A673 (cell line): ENCODE measurements around the gene HADHA. TPM values are rescaled to one million over a fixed set of nuclear protein-coding genes. Genes with fewer than 3 reads are reported as not detected.

Source experiments
- BruUV-seq: library from RNA; stranded (reverse); fragments of 400-500 nt; replicated peaks from 2 replicates; lab custom pipeline; 2021; lab: Mats Ljungman, UMichigan
- CTCF ChIA-PET: fragments of 300-600 bp; sonication (Branson Sonifier 250); formaldehyde crosslinking; loops from one replicate; lab custom pipeline; 2022; ENCODE audit warnings: antibody characterized with exemption; lab: Charles Lee
- POLR2A ChIA-PET: fragments of 300-600 bp; sonication (Branson Sonifier 250); formaldehyde crosslinking; loops from one replicate; lab custom pipeline; 2022; ENCODE audit warnings: antibody characterized with exemption; ENCODE audit not compliant: low non-redundant PET; lab: Charles Lee
- DNase-seq: peaks from one replicate; pipeline ENCODE4 v3.0.0-alpha.2; 2015; ENCODE audit warnings: low spot score
- H3K27ac ChIP-seq: fragments of 200-600 bp; sonication (generic); 2 replicates; pipeline ENCODE4 v1.5.1; 2016; ENCODE audit warnings: mixed run types, low read depth, mild to moderate bottlenecking, mixed read lengths, antibody characterized with exemption, low read length; ENCODE audit not compliant: poor library complexity, severe bottlenecking
- H3K27me3 ChIP-seq: fragments of 200-600 bp; sonication (generic); replicated peaks from 2 replicates; pipeline ENCODE4 v1.6.1; 2017; ENCODE audit warnings: mixed run types, low read depth, mild to moderate bottlenecking, mixed read lengths, antibody characterized with exemption, low read length; ENCODE audit not compliant: insufficient read depth, poor library complexity
- H3K36me3 ChIP-seq: fragments of 200-600 bp; sonication (generic); 2 replicates; pipeline ENCODE4 v1.6.1; 2016; ENCODE audit warnings: mixed run types, mild to moderate bottlenecking, mixed read lengths, antibody characterized with exemption, low read length; ENCODE audit not compliant: insufficient read depth, poor library complexity, severe bottlenecking
- H3K4me1 ChIP-seq: fragments of 200-600 bp; sonication (generic); 2 replicates; pipeline ENCODE4 v1.6.1; 2017; ENCODE audit warnings: mixed run types, mild to moderate bottlenecking, mixed read lengths, antibody characterized with exemption, low read length; ENCODE audit not compliant: insufficient read depth, poor library complexity, severe bottlenecking
- H3K4me3 ChIP-seq: fragments of 200-600 bp; sonication (generic); 2 replicates; pipeline ENCODE4 v1.5.1; 2016; ENCODE audit warnings: low read depth, mixed run types, mild to moderate bottlenecking, mixed read lengths, low read length; ENCODE audit not compliant: poor library complexity, severe bottlenecking
- H3K9me3 ChIP-seq: fragments of 200-600 bp; sonication (generic); 2 replicates; pipeline ENCODE4 v1.6.1; 2016; ENCODE audit warnings: mixed run types, low read depth, mild to moderate bottlenecking, mixed read lengths, antibody characterized with exemption, low read length; ENCODE audit not compliant: poor library complexity, severe bottlenecking
- CTCF ChIP-seq: fragments of 300-800, 200-600 bp; sonication (generic); conservative IDR thresholded peaks from 2 replicates; pipeline ENCODE4 v1.5.1; 2017; ENCODE audit warnings: low read depth, mild to moderate bottlenecking, antibody characterized with exemption, low read length, moderate library complexity, mixed read lengths
- EZH2 ChIP-seq: fragments of 200-600 bp; sonication (generic); IDR thresholded peaks from 2 replicates; pipeline ENCODE4 v1.6.1; 2017; ENCODE audit warnings: borderline replicate concordance, low read depth, mild to moderate bottlenecking, mixed read lengths, antibody characterized with exemption, low read length; ENCODE audit not compliant: poor library complexity, severe bottlenecking
- intact Hi-C: fragments of 100-400 bp; cut with micrococcal nuclease; formaldehyde crosslinking; loops from one replicate; pipeline ENCODE4 v1.10.0; 2022; ENCODE audit not compliant: unreplicated experiment
- total RNA-seq: library from RNA; stranded (reverse); gene quantifications from 2 replicates; pipeline ENCODE4 v1.2.3, GENCODE V29; 2021

The HADHA gene
- total RNA-seq, 1 experiment from 2014 or later: 136 TPM

- Histone ChIP-seq H3K27me3 (no peaks in the 10 kb centered on the region), H3K36me3 (peaks cover 70% of the 10 kb centered on the region), H3K9me3 (no peaks in the 10 kb centered on the region), H3K4me3 (no peak overlapping the region), H3K4me1 (no peaks in the 10 kb centered on the region), H3K27ac (no peak overlapping the region)
- BruUV-seq: no TSS peak
- no peak for TF ChIP-seq EZH2
- no peak for TF ChIP-seq CTCF
- intact Hi-C loops: no loop called here
- ChIA-PET POLR2A (no interaction called here), CTCF (no interaction called here)
- no peak for DNase-seq
Observed at GRCh38 chr2:26195040-26195984, 49.1 kb downstream of the HADHA start.

- ChIA-PET POLR2A (no interaction called here), CTCF (no interaction called here)
- intact Hi-C loops: no loop called here
- DNase-seq: no peak
- H3K27ac ChIP-seq: no peak overlapping the region
- H3K36me3 ChIP-seq: peaks cover 58% of the 10 kb centered on the region
- BruUV-seq: no TSS peak
- no peaks in the 10 kb centered on the region for H3K4me1 ChIP-seq
- H3K4me3 ChIP-seq: no peak overlapping the region
- H3K27me3 ChIP-seq: no peaks in the 10 kb centered on the region
- no peak for TF ChIP-seq CTCF
- no peak for TF ChIP-seq EZH2
- H3K9me3 ChIP-seq: no peaks in the 10 kb centered on the region
Observed at GRCh38 chr2:26193578-26194231, 50.7 kb downstream of the HADHA start.

- peaks cover 44% of the 10 kb centered on the region for H3K36me3 ChIP-seq
- TF ChIP-seq CTCF: no peak
- TF ChIP-seq EZH2: no peak
- CTCF ChIA-PET: no interaction called here
- no peaks in the 10 kb centered on the region for H3K27me3 ChIP-seq
- H3K9me3 ChIP-seq: no peaks in the 10 kb centered on the region
- DNase-seq: no peak
- no peaks in the 10 kb centered on the region for H3K4me1 ChIP-seq
- no peak overlapping the region for H3K27ac ChIP-seq
- intact Hi-C loops: no loop called here
- no TSS peak for BruUV-seq
- H3K4me3 ChIP-seq: no peak overlapping the region
- POLR2A ChIA-PET: no interaction called here
Observed at GRCh38 chr2:26191316-26192159, 52.9 kb downstream of the HADHA start.
